HCT116 (cell line): ENCODE measurements around the gene LINC00305. TPM values are rescaled to one million over a fixed set of nuclear protein-coding genes. Genes with fewer than 3 reads are reported as not detected.

Experiments used
- ATAC-seq: fragments of 200-7000 bp; cut with Tn5 transposase; 2 replicates; pipeline ENCODE4 v1.9.1; 2020; ENCODE audit warnings: mild to moderate bottlenecking, moderate library complexity
- BruUV-seq: library from RNA; stranded (reverse); fragments of 400-500 nt; replicated peaks from 2 replicates; lab custom pipeline; 2021; lab: Mats Ljungman, UMichigan
- CTCF ChIA-PET: fragments of 300-600 bp; sonication (Branson Sonifier 250); formaldehyde crosslinking; loops from one replicate; lab custom pipeline; 2021; ENCODE audit warnings: antibody characterized with exemption; lab: Charles Lee
- POLR2A ChIA-PET: fragments of 300-600, 350-600 bp; sonication (Branson Sonifier 250); formaldehyde crosslinking; loops from one replicate; lab custom pipeline; 2021; ENCODE audit warnings: antibody characterized with exemption; lab: Charles Lee
- RAD21 ChIA-PET, 2 experiments: fragments of 300-600 bp; sonication (Branson Sonifier 250); formaldehyde crosslinking; loops; one replicate each; lab custom pipeline; 2023; ENCODE audit warnings: low total read pairs in 2 of 2; ENCODE audit not compliant: uncharacterized antibody in 2 of 2, unreplicated experiment in 2 of 2, low non-redundant PET in 1 of 2; lab: Charles Lee
- DNase-seq: peaks from one replicate; pipeline ENCODE4 v3.0.0-alpha.2; 2010; ENCODE audit warnings: low read depth, low spot score
- H2AFZ ChIP-seq: fragments of 200-600 bp; shearing (Covaris generic), sonication (generic); 2 replicates; pipeline ENCODE4 v1.6.1; 2017; ENCODE audit warnings: low read depth, mixed run types, mixed read lengths, antibody characterized with exemption, low read length; ENCODE audit not compliant: poor library complexity, severe bottlenecking
- H3K27ac ChIP-seq: 2 replicates; pipeline ENCODE4 v1.5.1; 2012; ENCODE audit warnings: low read depth, low read length
- H3K27me3 ChIP-seq: fragments of 200-600 bp; sonication (generic); 2 replicates; pipeline ENCODE4 v1.6.1; 2016; ENCODE audit warnings: mixed run types, low read length, mixed read lengths; ENCODE audit not compliant: insufficient read depth
- H3K36me3 ChIP-seq, 2 experiments: fragments of 200-500 bp in 1 of 2; fragments of 200-600 bp in 1 of 2; sonication (Bioruptor generic) in 1 of 2; sonication (generic) in 1 of 2; 2 replicates each; pipeline versions ENCODE4 v1.5.1 to v1.6.1; 2014 to 2016; ENCODE audit warnings: low read length in 2 of 2, inconsistent platforms in 1 of 2, mixed read lengths in 1 of 2, mixed run types in 1 of 2; ENCODE audit not compliant: insufficient read depth in 2 of 2, control insufficient read depth in 1 of 2
- H3K4me1 ChIP-seq, 2 experiments: fragments of 200-600 bp in 1 of 2; sonication (generic) in 1 of 2; 2 replicates each; pipeline versions ENCODE4 v1.5.1 to v1.6.1; 2012 to 2017; ENCODE audit warnings: low read length in 2 of 2, inconsistent platforms in 1 of 2, mild to moderate bottlenecking in 1 of 2, mixed read lengths in 1 of 2, mixed run types in 1 of 2, moderate library complexity in 1 of 2; ENCODE audit not compliant: insufficient read depth in 2 of 2, control insufficient read depth in 1 of 2
- H3K4me2 ChIP-seq: fragments of 200-600 bp; sonication (generic); 2 replicates; pipeline ENCODE4 v1.6.1; 2017; ENCODE audit warnings: mixed run types, low read length, mixed read lengths
- H3K4me3 ChIP-seq, 2 experiments: fragments of 200-600 bp in 1 of 2; sonication (generic) in 1 of 2; replicated peaks in 1 of 2; 2 replicates each; pipeline ENCODE4 v1.5.1; 2011 to 2016; ENCODE audit warnings: low read length in 2 of 2, control low read depth in 1 of 2, low read depth in 1 of 2, mild to moderate bottlenecking in 1 of 2, mixed read lengths in 1 of 2, mixed run types in 1 of 2
- H3K79me2 ChIP-seq: fragments of 200-600 bp; sonication (generic); 2 replicates; pipeline ENCODE4 v1.6.1; 2017; ENCODE audit warnings: mild to moderate bottlenecking, mixed run types, low read length, moderate library complexity, mixed read lengths; ENCODE audit not compliant: insufficient read depth
- H3K9ac ChIP-seq: fragments of 200-600 bp; sonication (generic); 2 replicates; pipeline ENCODE4 v1.6.1; 2016; ENCODE audit warnings: low read length, mixed read lengths
- H3K9me2 ChIP-seq: fragments of 200-600 bp; sonication (generic), shearing (Covaris generic); 2 replicates; pipeline ENCODE4 v1.6.1; 2017; ENCODE audit warnings: mixed run types, mild to moderate bottlenecking, moderate library complexity; ENCODE audit not compliant: insufficient read depth
- H3K9me3 ChIP-seq, 2 experiments: fragments of 200-500 bp in 1 of 2; fragments of 200-600 bp in 1 of 2; sonication (Bioruptor generic) in 1 of 2; sonication (generic) in 1 of 2; 2 replicates each; pipeline ENCODE4 v1.6.1; 2014 to 2017; ENCODE audit warnings: low read length in 2 of 2, mixed read lengths in 2 of 2, inconsistent platforms in 1 of 2, low read depth in 1 of 2, mild to moderate bottlenecking in 1 of 2, mixed run types in 1 of 2, moderate library complexity in 1 of 2; ENCODE audit not compliant: control insufficient read depth in 1 of 2, insufficient read depth in 1 of 2
- H4K20me1 ChIP-seq: fragments of 200-600 bp; sonication (generic), shearing (Covaris generic); 2 replicates; pipeline ENCODE4 v1.6.1; 2017; ENCODE audit warnings: mixed run types, mild to moderate bottlenecking, moderate library complexity; ENCODE audit not compliant: insufficient read depth
- ATF3 ChIP-seq: IDR thresholded peaks from 2 replicates; pipeline ENCODE4 v1.6.1; 2012
- CBX3 ChIP-seq: IDR thresholded peaks from 2 replicates; pipeline ENCODE4 v1.6.1; 2012; ENCODE audit warnings: low read depth
- CEBPB ChIP-seq: IDR thresholded peaks from 2 replicates; pipeline ENCODE4 v1.6.1; 2012; ENCODE audit warnings: low read depth
- EGR1 ChIP-seq: IDR thresholded peaks from 2 replicates; pipeline ENCODE4 v1.6.1; 2012; ENCODE audit warnings: low read depth
- ELF1 ChIP-seq: IDR thresholded peaks from 2 replicates; pipeline ENCODE4 v1.6.1; 2012; ENCODE audit warnings: low read depth, borderline replicate concordance
- EZH2phosphoT487 ChIP-seq: fragments of 200-600 bp; IDR thresholded peaks from 2 replicates; pipeline ENCODE4 v1.6.1; 2018; ENCODE audit warnings: antibody characterized with exemption, borderline replicate concordance
- FOSL1 ChIP-seq: IDR thresholded peaks from 2 replicates; pipeline ENCODE4 v1.6.1; 2012; ENCODE audit warnings: low read depth
- JUND ChIP-seq: IDR thresholded peaks from 2 replicates; pipeline ENCODE4 v1.6.1; 2012
- POLR2A ChIP-seq: IDR thresholded peaks from 2 replicates; pipeline ENCODE4 v1.7.0; 2011; ENCODE audit warnings: borderline replicate concordance; ENCODE audit not compliant: insufficient read depth, insufficient read length; ENCODE audit errors: extremely low read depth
- RAD21 ChIP-seq: IDR thresholded peaks from 2 replicates; pipeline ENCODE4 v1.6.1; 2012; ENCODE audit warnings: low read depth, mild to moderate bottlenecking
- SIN3A ChIP-seq: IDR thresholded peaks from 2 replicates; pipeline ENCODE4 v1.6.1; 2012; ENCODE audit warnings: low read depth
- SP1 ChIP-seq: IDR thresholded peaks from 2 replicates; pipeline ENCODE4 v1.6.1; 2012; ENCODE audit warnings: low read depth
- SRF ChIP-seq: IDR thresholded peaks from 2 replicates; pipeline ENCODE4 v1.6.1; 2012; ENCODE audit warnings: low read depth
- TCF7L2 ChIP-seq: IDR thresholded peaks from 2 replicates; pipeline ENCODE4 v1.7.0; 2011; ENCODE audit warnings: borderline replicate concordance, inconsistent platforms; ENCODE audit not compliant: insufficient read depth, insufficient read length; ENCODE audit errors: extremely low read depth
- ZBTB33 ChIP-seq: IDR thresholded peaks from 2 replicates; pipeline ENCODE4 v1.6.1; 2011; ENCODE audit warnings: mild to moderate bottlenecking, low read length, moderate library complexity; ENCODE audit not compliant: insufficient replicate concordance; ENCODE audit errors: extremely low read depth
- ZNF274 ChIP-seq: fragments of 200-500 bp; sonication (Bioruptor generic); IDR thresholded peaks from 2 replicates; pipeline ENCODE4 v1.6.1; 2014; ENCODE audit warnings: mild to moderate bottlenecking, low read depth, low read length, inconsistent platforms
- intact Hi-C: fragments of 100-400 bp; cut with micrococcal nuclease; formaldehyde crosslinking; loops from 2 replicates; pipeline ENCODE4 v1.10.0; 2022
- total RNA-seq: library from RNA; stranded (reverse); gene quantifications from one replicate; pipeline ENCODE4 v1.2.1, GENCODE V29; 2021; ENCODE audit not compliant: unreplicated experiment
- TF ChIP-seq, protein P1 (sequence below), 3 experiments: fragments of 200-600 bp in 1 of 3; sonication (generic) in 1 of 3; IDR thresholded peaks in 2 of 3; conservative IDR thresholded peaks in 1 of 3; 2 replicates each; pipeline ENCODE4 v1.5.1; 2012 to 2017; ENCODE audit warnings: low read depth in 2 of 3, low read length in 2 of 3, antibody characterized with exemption in 1 of 3, borderline replicate concordance in 1 of 3, control low read depth in 1 of 3, mild to moderate bottlenecking in 1 of 3, mixed read lengths in 1 of 3, mixed run types in 1 of 3, moderate library complexity in 1 of 3; ENCODE audit not compliant: insufficient read depth in 1 of 3

The LINC00305 gene
- total RNA-seq, 1 experiment from 2014 or later = not detected

GRCh38 chr18:64175432-64175831 is 26.5 kb upstream of the LINC00305 start:
- ChIA-PET RAD21 (no interaction called here), POLR2A (no interaction called here), CTCF (no interaction called here)
- DNase-seq (no peak), ATAC-seq (no peak)
- H2AFZ ChIP-seq = no peak overlapping the region
- no peaks in the 10 kb centered on the region for H3K9me2 ChIP-seq
- no peaks in the 10 kb centered on the region for H3K4me1 ChIP-seq
- no peak overlapping the region for H3K4me3 ChIP-seq
- H3K27ac ChIP-seq = no peak overlapping the region
- H3K9ac ChIP-seq = no peak overlapping the region
- H3K4me2 ChIP-seq = no peak overlapping the region
- no peaks in the 10 kb centered on the region for H4K20me1 ChIP-seq
- H3K27me3 ChIP-seq = no peaks in the 10 kb centered on the region
- H3K79me2 ChIP-seq = no peaks in the 10 kb centered on the region
- intact Hi-C loops = no loop called here
- H3K36me3 ChIP-seq = no peaks in the 10 kb centered on the region
- no TSS peak for BruUV-seq
- TF ChIP-seq SIN3A (no peak), TCF7L2 (no peak)
- H3K9me3 ChIP-seq = peaks cover 0 to 5% of the 10 kb centered on the region in 2 experiments; a peak in 2 of 4 replicates

DNA sequence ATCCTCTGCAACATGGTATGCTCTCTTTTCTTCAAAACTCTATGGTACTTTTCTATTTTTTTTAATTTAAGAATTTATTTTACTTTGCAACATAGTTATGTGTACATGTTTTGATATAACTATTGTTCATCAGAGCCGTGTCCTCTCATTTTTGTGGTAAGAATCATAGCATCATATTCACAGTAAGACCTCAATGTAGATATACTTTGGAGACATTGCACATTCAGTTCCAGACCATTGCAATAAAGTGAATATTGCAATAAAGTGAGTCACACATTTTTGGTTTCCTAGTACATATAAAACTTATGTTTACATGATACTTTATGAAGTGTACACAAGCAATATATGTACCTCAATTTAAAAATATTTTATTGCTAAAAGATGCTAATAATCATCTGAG is 22.7 kb upstream of the LINC00305 start:
- no peak overlapping the region for H3K9ac ChIP-seq
- CTCF ChIA-PET = no interaction called here
- no peak for ATAC-seq
- intact Hi-C loops = no loop called here
- H3K9me3 ChIP-seq = peaks cover 0 to 5% of the 10 kb centered on the region in 2 experiments; a peak in 2 of 4 replicates
- no peak overlapping the region for H3K4me3 ChIP-seq
- BruUV-seq = no TSS peak
- H3K27ac ChIP-seq = no peak overlapping the region
- H3K4me1 ChIP-seq = no peaks in the 10 kb centered on the region
- RAD21 ChIA-PET = no interaction called here
- H3K79me2 ChIP-seq = no peaks in the 10 kb centered on the region
- H2AFZ ChIP-seq = no peak overlapping the region
- POLR2A ChIA-PET = no interaction called here
- no peaks in the 10 kb centered on the region for H3K9me2 ChIP-seq
- H3K36me3 ChIP-seq = no peaks in the 10 kb centered on the region
- H3K27me3 ChIP-seq = no peaks in the 10 kb centered on the region
- no peaks in the 10 kb centered on the region for H4K20me1 ChIP-seq
- DNase-seq = no peak
- H3K4me2 ChIP-seq = no peak overlapping the region
- no peak for TF ChIP-seq ELF1
- no peak for TF ChIP-seq ZNF274
- TF ChIP-seq, protein P1, sequence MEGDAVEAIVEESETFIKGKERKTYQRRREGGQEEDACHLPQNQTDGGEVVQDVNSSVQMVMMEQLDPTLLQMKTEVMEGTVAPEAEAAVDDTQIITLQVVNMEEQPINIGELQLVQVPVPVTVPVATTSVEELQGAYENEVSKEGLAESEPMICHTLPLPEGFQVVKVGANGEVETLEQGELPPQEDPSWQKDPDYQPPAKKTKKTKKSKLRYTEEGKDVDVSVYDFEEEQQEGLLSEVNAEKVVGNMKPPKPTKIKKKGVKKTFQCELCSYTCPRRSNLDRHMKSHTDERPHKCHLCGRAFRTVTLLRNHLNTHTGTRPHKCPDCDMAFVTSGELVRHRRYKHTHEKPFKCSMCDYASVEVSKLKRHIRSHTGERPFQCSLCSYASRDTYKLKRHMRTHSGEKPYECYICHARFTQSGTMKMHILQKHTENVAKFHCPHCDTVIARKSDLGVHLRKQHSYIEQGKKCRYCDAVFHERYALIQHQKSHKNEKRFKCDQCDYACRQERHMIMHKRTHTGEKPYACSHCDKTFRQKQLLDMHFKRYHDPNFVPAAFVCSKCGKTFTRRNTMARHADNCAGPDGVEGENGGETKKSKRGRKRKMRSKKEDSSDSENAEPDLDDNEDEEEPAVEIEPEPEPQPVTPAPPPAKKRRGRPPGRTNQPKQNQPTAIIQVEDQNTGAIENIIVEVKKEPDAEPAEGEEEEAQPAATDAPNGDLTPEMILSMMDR (IDR thresholded peaks at IDR 0.05 in 2 of 3, conservative IDR thresholded peaks at IDR 0.05 in 1 of 3; ENCODE audit: borderline replicate concordance in 1 of 3, insufficient read depth in 1 of 3, low read depth in 2 of 3, low read length in 2 of 3) = no peak
- no peak for TF ChIP-seq ATF3
- no peak for TF ChIP-seq CEBPB
- TF ChIP-seq RAD21 = no peak
- TF ChIP-seq CBX3 = no peak
- no peak for TF ChIP-seq SRF
- TF ChIP-seq SIN3A = no peak
- no peak for TF ChIP-seq POLR2A
- TF ChIP-seq FOSL1 = no peak
- TF ChIP-seq EZH2phosphoT487 = no peak
- TF ChIP-seq TCF7L2 = no peak
- no peak for TF ChIP-seq EGR1
- TF ChIP-seq SP1 = no peak
- no peak for TF ChIP-seq JUND
- no peak for TF ChIP-seq ZBTB33
